Gastrocnemius medialis (tissue), 4 donors: Measurements from ENCODE around the gene SPOCK1. TPM values are rescaled to one million over a fixed set of nuclear protein-coding genes. Genes with fewer than 3 reads are reported as not detected.
A peak's percentile ranks its signal among the peaks of the same experiment; 100 is the strongest.

ENCODE experiments used
- ATAC-seq, 2 donors: fragments of 150-250 bp; one replicate each; pipeline ENCODE4 v1.9.1; 2016
- DNase-seq, 2 donors: peaks; one replicate each; pipeline ENCODE4 v3.0.0-alpha.2; 2019
- H3K27ac ChIP-seq, 4 donors: fragments of 200-600 bp; sonication (generic); 1 replicate in 1 of 4; 2 replicates in 3 of 4; pipeline ENCODE4 v1.5.1; 2016 to 2018; ENCODE audit warnings: mild to moderate bottlenecking in 2 of 4, moderate library complexity in 1 of 4
- H3K27me3 ChIP-seq, 3 donors: fragments of 200-600 bp; sonication (generic) in 2 of 3; 1 replicate in 1 of 3; 2 replicates in 2 of 3; pipeline versions ENCODE4 v1.5.1 to v1.6.0; 2016 to 2019; ENCODE audit warnings: mild to moderate bottlenecking in 1 of 3, moderate library complexity in 1 of 3
- H3K36me3 ChIP-seq, 2 donors: fragments of 200-600 bp; sonication (generic) in 1 of 2; one replicate each; pipeline ENCODE4 v1.5.1; 2017 to 2018
- H3K4me1 ChIP-seq, 2 donors: fragments of 200-600 bp; sonication (generic) in 1 of 2; one replicate each; pipeline ENCODE4 v1.5.1; 2016 to 2017; ENCODE audit warnings: mild to moderate bottlenecking in 2 of 2
- H3K4me3 ChIP-seq, 4 donors: fragments of 200-600 bp; sonication (generic) in 3 of 4; 1 replicate in 1 of 4; 2 replicates in 3 of 4; pipeline ENCODE4 v1.5.1; 2016 to 2019; ENCODE audit warnings: mild to moderate bottlenecking in 2 of 4
- H3K9me3 ChIP-seq, 3 donors: fragments of 200-600 bp; sonication (generic) in 2 of 3; 1 replicate in 1 of 3; 2 replicates in 2 of 3; pipeline ENCODE4 v1.5.1; 2016 to 2019
- CTCF ChIP-seq, 5 experiments: fragments of 450-650 bp in 3 of 5; fragments of 200-600 bp in 2 of 5; sonication (generic) in 2 of 5; IDR thresholded peaks in 4 of 5; conservative IDR thresholded peaks in 1 of 5; 1 replicate in 4 of 5; 2 replicates in 1 of 5; pipeline ENCODE4 v1.5.1; 2016 to 2019; ENCODE audit warnings: antibody characterized with exemption in 5 of 5, mild to moderate bottlenecking in 3 of 5, moderate library complexity in 3 of 5
- POLR2A ChIP-seq, 2 donors: fragments of 450-650 bp; IDR thresholded peaks; one replicate each; pipeline ENCODE4 v1.6.1; 2017; ENCODE audit warnings: antibody characterized with exemption in 2 of 2, mild to moderate bottlenecking in 2 of 2, moderate library complexity in 2 of 2
- in situ Hi-C, 4 donors: fragments of 200-750 bp; cut with MboI; loops; one replicate each; pipeline versions ENCODE4 v1.15.0 to v1.8.0; 2017; ENCODE audit warnings: low sequenced_read_pairs in 4 of 4
- intact Hi-C: fragments of 100-400 bp; cut with DNase I; formaldehyde crosslinking; loops from one replicate; pipeline ENCODE4 v1.15.1; 2023; ENCODE audit warnings: low total_unique reads
- total RNA-seq, 4 donors: library from RNA; depleted of rRNA; stranded (reverse); fragments of >200 nt; gene quantifications; one replicate each; pipeline versions ENCODE4 v1.1.0 to v1.2.3, GENCODE V29; 2016

Gene SPOCK1
- total RNA-seq, 4 donors from 2014 or later = 5.8 to 33.8 (median 25.3) TPM

- peaks cover 7 to 11% of the 10 kb centered on the region in 2 donors for H3K4me1 ChIP-seq
- intact Hi-C loops (loop anchor here (5.0 kb wide), 1 partner anchor 408 kb away; no protein-coding TSS in a partner anchor), in situ Hi-C loops (loop anchor here in 3 of 4 donors (25.0 kb wide), 2 partner anchors 267 to 408 kb away; partner anchors contain the start of gene SPOCK1 (in 1 of the 3))
- TF ChIP-seq CTCF (IDR thresholded peaks at IDR 0.05 in 4 of 5, conservative IDR thresholded peaks at IDR 0.05 in 1 of 5) = peak in 4 of 5 experiments; percentile 19 to 53 (median 38)
- TF ChIP-seq POLR2A (IDR thresholded peaks at IDR 0.05) = no peak
- H3K9me3 ChIP-seq = no peaks in the 10 kb centered on the region
- H3K4me3 ChIP-seq = no peak overlapping the region
- ATAC-seq (peak; percentile 86 to 96), DNase-seq (peak in 1 of 2 donors; percentile 27)
- H3K27ac ChIP-seq = no peak overlapping the region
- H3K27me3 ChIP-seq = no peaks in the 10 kb centered on the region
- no peaks in the 10 kb centered on the region for H3K36me3 ChIP-seq
These were observed 278.6 kb downstream of the SPOCK1 start for GRCh38 chr5:137220523-137220927.

DNA sequence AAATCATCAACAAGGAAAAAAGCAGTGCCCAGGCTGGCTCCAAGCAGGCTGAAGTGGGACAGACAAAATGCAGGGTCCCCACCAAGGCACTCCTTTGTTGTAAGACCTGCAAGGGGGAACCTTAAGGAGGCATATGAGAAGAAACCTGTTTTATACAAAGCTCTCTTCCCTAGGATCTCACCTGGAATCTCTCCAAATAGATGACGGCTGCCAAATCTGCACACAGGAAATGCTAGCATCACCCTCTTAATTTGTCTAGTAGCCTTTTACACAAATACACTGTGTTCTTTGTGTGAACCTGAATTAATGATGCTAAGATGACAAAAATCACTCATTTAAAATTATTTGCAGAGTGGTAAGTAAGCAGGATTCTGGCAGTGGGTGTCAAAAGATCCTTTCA, 280.2 kb downstream of the SPOCK1 start:
- ATAC-seq = no peak
- in situ Hi-C loops = loop anchor here in 3 of 4 donors (10.0 to 25.0 kb wide), 3 partner anchors 268 to 414 kb away; partner anchors contain the start of gene SPOCK1 (in 1 of the 3)

GRCh38 chr5:137218471-137218870, 280.7 kb downstream of the SPOCK1 start:
- Histone ChIP-seq H3K27ac (peak overlapping the region in 1 of 4 donors; percentile 27), H3K36me3 (no peaks in the 10 kb centered on the region), H3K9me3 (no peaks in the 10 kb centered on the region), H3K4me3 (no peak overlapping the region), H3K27me3 (no peaks in the 10 kb centered on the region), H3K4me1 (peaks cover 7 to 11% of the 10 kb centered on the region in 2 donors)
- intact Hi-C loops (no loop called here), in situ Hi-C loops (loop anchor here in 3 of 4 donors (10.0 to 25.0 kb wide), 3 partner anchors 269 to 414 kb away; partner anchors contain the start of gene SPOCK1 (in 1 of the 3))
- DNase-seq (no peak), ATAC-seq (no peak)
- TF ChIP-seq CTCF (IDR thresholded peaks at IDR 0.05 in 4 of 5, conservative IDR thresholded peaks at IDR 0.05 in 1 of 5) (no peak), POLR2A (IDR thresholded peaks at IDR 0.05) (no peak)

More for the DNA sequence above, 280.2 kb downstream of the SPOCK1 start:
- TF ChIP-seq CTCF (IDR thresholded peaks at IDR 0.05 in 4 of 5, conservative IDR thresholded peaks at IDR 0.05 in 1 of 5) (no peak), POLR2A (IDR thresholded peaks at IDR 0.05) (no peak)
- no peak for DNase-seq
- intact Hi-C loops = no loop called here
- H3K4me1 ChIP-seq = peaks cover 7 to 11% of the 10 kb centered on the region in 2 donors
- H3K27ac ChIP-seq = peak overlapping the region in 1 of 4 donors; percentile 27
- H3K4me3 ChIP-seq = no peak overlapping the region
- no peaks in the 10 kb centered on the region for H3K36me3 ChIP-seq
- H3K9me3 ChIP-seq = no peaks in the 10 kb centered on the region
- H3K27me3 ChIP-seq = no peaks in the 10 kb centered on the region

GRCh38 chr5:137217599-137218200, 281.4 kb downstream of the SPOCK1 start:
- ATAC-seq (no peak), DNase-seq (no peak)
- no peak for TF ChIP-seq CTCF (IDR thresholded peaks at IDR 0.05 in 4 of 5, conservative IDR thresholded peaks at IDR 0.05 in 1 of 5)
- TF ChIP-seq POLR2A (IDR thresholded peaks at IDR 0.05) = no peak
- H3K36me3 ChIP-seq = no peaks in the 10 kb centered on the region
- intact Hi-C loops = no loop called here
- H3K27me3 ChIP-seq = no peaks in the 10 kb centered on the region
- no peak overlapping the region for H3K4me3 ChIP-seq
- peaks cover 7 to 11% of the 10 kb centered on the region in 2 donors for H3K4me1 ChIP-seq
- H3K27ac ChIP-seq = no peak overlapping the region
- H3K9me3 ChIP-seq = no peaks in the 10 kb centered on the region
- in situ Hi-C loops = loop anchor here in 3 of 4 donors (10.0 to 25.0 kb wide), 3 partner anchors 270 to 413 kb away; partner anchors contain the start of gene SPOCK1 (in 1 of the 3)
